Dermis blood vessel endothelial cell (primary cell): Measurements from ENCODE around the gene FHOD1. TPM values are rescaled to one million over a fixed set of nuclear protein-coding genes. Genes with fewer than 3 reads are reported as not detected.
A peak's percentile ranks its signal among the peaks of the same experiment; 100 is the strongest.

ENCODE experiments used
- DNase-seq: peaks from one replicate; pipeline ENCODE4 v3.0.0; 2010
- total RNA-seq: library from RNA; depleted of rRNA; stranded (reverse); fragments of >200 nt; gene quantifications from 2 replicates; pipeline ENCODE4 v1.2.3, GENCODE V29; 2014

Gene FHOD1
- 25.5 and 37.4 TPM in 2 replicates for total RNA-seq

DNA sequence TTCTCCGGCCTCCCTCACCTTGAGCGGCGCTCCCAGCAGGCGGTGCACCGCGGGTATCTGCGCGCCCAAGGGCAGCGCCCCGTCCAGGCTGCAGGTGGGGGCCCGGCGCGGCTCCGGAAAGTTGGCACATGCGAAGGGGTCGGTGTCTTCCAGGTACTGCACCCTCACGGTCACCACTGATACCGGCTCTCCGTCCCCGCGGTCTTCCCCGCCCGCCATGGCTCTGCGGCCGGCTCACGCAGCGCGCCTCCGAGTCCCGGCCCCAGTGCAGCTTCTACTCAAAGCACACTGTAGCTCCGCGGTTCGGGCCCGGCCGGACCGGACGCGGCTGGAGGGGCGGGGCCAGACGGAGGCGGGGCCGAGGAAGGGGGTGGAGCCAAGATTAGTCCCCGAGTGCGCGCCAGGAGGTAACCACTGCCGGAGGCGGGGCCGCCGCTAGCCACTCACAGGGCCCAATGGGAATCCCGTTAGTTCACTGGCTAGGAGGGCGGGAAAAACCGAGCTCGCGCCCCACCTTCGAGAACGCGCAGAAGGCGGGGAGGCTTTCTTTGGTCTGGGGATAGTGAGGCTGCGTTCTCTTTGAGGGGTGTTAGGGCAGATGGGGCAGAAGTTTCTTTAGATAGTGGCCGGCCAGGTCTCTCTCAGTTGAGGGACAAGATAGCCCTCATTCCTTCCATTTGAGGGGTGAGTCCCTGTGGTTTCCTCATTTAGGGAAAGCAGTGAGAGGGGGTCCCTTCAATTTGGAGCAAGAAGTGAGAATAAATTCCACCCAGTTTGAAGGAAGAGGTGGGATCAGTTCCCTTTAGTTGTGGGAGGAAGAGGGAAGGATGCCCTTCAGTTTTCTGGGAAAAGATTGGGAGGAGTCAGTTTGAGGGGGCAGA lies at the start of gene FHOD1:
Gene FHOD1, minus strand, starts transcription at position 290 of the 881 bp plus-strand sequence. Its CDS starts 71 bp downstream, at position 219.
- DNase-seq = peak; percentile 98

GRCh38 chr16:67296420-67296819 lies 49.1 kb upstream of the FHOD1 start:
- DNase-seq = no peak

- DNase-seq = no peak
Observed at GRCh38 chr16:67294938-67295361, 47.7 kb upstream of the FHOD1 start.

DNA sequence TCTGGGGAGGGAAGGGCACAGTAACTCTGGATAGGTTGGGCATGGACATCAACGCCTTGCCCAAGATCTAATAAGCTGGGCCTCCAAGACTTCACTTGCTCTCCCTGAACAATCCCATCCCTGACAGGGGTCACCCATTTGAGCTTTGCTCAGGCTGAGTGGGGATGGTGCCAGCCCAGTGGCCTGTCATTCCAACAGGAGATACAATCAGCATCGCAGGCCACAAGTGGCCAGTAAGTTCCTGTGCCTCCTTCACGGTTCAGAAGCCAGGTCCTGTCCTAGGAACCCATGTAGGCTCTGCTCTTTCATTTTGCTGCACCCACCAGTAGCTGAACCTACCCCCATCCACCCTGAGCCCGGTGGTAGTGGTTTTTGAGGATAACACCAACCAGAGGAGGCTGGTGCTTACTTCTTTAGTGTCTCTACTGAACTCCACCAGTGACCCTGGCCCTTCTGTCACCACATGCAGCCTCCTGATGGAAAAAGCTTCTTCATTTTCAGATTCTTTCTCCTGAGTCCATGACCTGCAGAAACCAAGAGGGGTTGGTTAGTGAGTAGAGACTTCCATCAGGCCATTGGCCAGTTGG lies 47.0 kb upstream of the FHOD1 start:
- no peak for DNase-seq

DNA sequence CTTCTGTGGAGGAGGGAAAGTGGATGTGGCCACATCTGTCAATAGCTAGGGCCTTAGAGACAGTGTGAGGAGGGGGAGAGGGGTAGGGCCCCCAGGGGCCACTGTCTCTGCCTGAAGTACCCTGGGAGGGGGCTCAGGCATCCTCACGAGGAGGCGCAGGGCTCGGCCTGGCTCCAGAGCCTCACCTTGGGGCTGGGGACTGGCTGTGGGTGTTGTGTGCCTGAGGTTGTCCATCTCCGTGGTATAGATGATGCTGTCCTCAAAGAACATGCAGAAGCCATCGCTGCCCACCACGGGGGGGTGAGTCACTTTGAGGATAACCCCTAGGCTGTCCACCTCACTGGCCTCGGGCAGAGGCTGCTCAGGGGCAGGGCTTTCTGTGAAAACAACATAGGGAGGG lies 44.2 kb upstream of the FHOD1 start:
- DNase-seq = no peak

- no peak for DNase-seq
Observed at GRCh38 chr16:67287960-67288359, 40.7 kb upstream of the FHOD1 start.

GRCh38 chr16:67286441-67287235 lies 39.4 kb upstream of the FHOD1 start:
- no peak for DNase-seq

- DNase-seq = peak; percentile 63
Observed at GRCh38 chr16:67284699-67285646, 37.7 kb upstream of the FHOD1 start.

DNA sequence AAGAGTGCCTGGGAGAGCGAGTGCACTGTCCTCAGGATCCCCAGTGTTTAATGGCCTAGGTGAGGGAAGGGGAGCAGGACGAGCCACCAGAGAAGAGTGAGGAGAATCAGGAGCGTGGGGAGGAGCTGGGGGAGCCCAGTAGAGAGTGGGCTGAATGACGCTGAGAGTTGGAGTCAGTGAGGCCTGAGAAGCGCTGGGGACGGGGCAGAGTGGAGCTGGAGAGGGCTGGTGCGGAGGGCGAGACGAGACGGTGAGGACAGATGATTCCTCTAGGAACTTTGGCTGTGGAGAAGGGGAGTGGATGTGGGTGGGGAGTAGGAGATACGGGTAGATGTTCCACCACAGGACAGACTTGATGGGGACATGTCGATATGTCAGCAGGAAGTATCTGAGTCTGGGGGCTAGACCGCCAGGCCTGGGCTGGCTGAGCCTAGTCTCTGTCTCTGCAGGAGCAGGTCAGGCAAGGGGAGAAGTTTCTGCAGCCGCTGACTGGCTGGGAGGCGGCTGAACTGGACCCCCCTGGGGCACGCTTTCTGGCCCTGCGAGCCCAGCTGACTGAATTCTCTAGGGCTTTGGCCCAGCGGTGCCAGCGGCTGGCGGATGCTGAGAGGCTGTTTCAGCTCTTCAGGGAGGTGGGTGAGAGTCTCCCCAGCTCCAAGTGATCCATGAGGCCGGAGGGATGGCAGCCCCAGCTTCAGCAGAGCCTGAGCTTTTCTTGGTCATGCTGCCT lies 36.7 kb upstream of the FHOD1 start:
- DNase-seq = no peak

- DNase-seq = no peak
Observed at GRCh38 chr16:67283039-67283825, 36.0 kb upstream of the FHOD1 start.

DNA sequence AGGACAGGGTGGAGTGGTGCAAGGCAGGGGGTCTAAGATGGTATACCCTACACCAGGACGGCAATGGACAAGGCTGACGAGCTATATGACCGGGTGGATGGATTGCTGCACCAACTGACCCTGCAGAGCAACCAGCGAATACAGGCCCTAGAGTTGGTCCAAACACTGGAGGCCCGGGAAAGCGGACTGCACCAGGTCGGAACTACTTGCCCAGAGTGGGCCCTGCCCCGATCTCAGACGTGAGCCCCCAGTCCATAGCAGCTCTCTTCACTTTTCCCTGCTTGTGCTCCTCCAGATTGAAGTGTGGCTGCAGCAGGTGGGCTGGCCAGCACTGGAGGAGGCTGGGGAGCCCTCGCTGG lies 35.1 kb upstream of the FHOD1 start:
- no peak for DNase-seq

DNA sequence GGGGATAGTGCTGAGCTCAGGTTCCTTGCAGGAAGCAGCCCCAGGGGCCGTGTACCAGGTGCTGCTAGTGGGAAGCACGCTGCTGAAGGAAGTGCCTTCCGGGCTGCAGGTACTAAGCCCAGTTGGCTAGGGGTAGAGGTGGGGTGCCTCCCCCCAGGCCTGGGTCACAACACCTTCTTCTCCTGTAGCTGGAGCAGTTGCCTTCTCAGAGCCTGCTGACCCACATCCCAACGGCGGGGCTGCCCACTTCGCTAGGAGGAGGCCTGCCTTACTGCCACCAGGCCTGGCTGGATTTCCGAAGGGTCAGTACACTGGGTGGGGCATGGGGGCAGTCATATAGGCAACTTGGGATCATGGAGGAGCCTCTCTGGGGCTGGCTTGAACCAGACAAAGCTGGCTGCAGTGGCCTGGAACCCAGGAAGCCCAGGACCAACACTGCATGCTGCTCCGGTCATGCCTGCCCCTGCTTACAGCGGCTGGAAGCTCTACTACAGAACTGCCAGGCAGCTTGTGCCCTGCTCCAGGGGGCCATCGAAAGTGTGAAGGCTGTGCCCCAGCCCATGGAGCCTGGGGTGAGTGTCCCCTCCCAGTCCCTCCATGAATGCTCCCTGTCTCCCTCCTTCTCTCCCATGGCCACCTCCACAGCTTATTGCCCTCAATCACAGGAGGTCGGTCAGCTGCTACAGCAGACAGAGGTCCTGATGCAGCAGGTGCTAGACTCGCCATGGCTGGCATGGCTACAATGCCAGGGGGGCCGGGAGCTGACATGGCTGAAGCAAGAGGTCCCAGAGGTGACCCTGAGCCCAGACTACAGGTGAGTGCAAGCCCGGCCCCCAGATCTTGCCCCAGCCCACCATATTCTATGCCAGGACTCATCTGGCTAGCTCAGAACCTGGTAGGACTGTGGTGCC lies 34.5 kb upstream of the FHOD1 start:
- DNase-seq = no peak

- DNase-seq = no peak
Observed at GRCh38 chr16:67280090-67281015, 33.1 kb upstream of the FHOD1 start.

GRCh38 chr16:67279296-67280089 lies 32.2 kb upstream of the FHOD1 start, which contains the start of gene PLEKHG4:
PLEKHG4 (plus strand) TSS chr16:67279532; CDS start chr16:67280045, 513 bp downstream.
- peak; percentile 86 for DNase-seq

DNA sequence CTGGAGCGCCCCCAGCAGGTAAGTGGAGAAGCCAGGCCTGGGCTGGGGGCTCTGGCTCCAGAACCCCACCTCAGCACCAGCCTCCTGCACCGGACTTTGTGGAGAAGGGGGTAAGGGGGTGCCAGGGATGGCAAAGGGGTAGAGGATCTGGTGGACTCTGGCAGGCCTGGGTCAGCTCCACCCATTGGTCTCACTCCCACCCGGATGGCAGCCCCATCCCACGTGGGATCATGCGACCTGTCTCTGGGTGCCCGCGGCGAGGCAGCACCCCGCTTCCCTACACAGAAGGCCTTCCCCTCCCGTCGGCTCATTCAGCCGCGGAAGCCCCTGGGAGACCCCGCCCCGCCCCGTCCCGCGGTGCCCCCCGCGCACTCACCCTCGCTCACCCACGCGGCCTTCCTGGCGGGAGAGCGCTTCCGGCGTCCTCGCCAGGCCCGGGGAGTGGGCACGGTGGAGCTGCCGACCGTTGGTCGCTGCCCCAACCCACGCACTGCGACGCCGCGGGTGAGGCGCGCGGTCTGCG lies 31.6 kb upstream of the FHOD1 start:
- peak; percentile 27 for DNase-seq

- DNase-seq = peak; percentile 67
Observed at GRCh38 chr16:67277999-67278772, 30.9 kb upstream of the FHOD1 start.
